Measurements from ENCODE around the gene ZBTB46.

Gene ZBTB46

DNA sequence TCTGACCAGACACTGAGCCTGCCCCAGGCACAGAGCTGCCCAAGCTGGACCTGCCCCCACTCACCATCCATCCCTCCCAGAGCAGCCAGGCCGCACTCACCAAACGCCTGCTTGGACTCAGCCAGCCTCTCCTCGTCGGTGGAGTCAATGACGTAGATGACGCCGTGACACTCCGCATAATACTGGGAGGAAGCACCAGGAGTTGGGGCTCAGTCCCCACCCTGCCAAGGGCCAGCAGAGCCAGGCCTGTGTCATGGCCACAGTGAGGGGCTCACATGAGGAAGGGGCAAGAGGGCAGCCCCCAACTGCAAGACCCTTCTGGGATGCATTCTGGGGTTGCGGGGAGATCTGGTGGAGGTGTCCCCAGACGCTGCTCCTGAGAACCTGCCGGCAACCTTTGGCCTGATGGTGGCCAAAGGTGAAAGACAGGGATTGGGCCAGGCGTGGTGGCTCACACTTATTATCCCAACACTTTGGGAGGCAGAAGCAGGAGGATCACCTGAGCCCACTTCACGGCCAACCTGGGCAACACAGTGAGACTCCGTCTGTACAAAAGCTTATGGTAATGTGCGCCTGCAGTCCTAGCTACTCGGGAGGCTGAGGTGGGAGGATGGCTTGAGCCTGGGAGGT is 128.9 kb downstream of the ZBTB46 start:
- no peak for TF ChIP-seq EZH2phosphoT487 (IDR thresholded peaks at IDR 0.05; ENCODE audit: low read depth)
- TF ChIP-seq, protein P1, sequence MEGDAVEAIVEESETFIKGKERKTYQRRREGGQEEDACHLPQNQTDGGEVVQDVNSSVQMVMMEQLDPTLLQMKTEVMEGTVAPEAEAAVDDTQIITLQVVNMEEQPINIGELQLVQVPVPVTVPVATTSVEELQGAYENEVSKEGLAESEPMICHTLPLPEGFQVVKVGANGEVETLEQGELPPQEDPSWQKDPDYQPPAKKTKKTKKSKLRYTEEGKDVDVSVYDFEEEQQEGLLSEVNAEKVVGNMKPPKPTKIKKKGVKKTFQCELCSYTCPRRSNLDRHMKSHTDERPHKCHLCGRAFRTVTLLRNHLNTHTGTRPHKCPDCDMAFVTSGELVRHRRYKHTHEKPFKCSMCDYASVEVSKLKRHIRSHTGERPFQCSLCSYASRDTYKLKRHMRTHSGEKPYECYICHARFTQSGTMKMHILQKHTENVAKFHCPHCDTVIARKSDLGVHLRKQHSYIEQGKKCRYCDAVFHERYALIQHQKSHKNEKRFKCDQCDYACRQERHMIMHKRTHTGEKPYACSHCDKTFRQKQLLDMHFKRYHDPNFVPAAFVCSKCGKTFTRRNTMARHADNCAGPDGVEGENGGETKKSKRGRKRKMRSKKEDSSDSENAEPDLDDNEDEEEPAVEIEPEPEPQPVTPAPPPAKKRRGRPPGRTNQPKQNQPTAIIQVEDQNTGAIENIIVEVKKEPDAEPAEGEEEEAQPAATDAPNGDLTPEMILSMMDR (IDR thresholded peaks at IDR 0.05; ENCODE audit: low read depth, low read length), result no peak
- Histone ChIP-seq H3K4me2 (ENCODE audit: low read length) (no peak overlapping the region), H3K27ac (ENCODE audit: low read length) (no peak overlapping the region), H4K20me1 (ENCODE audit: insufficient read depth, low read length) (0 out of 2 replicates have a peak, but pooled peaks cover 4% of the 10 kb centered on the region), H3K36me3 (replicated peaks; ENCODE audit: low read depth, low read length) (peaks cover 19% of the 10 kb centered on the region), H3K9ac (ENCODE audit: low read length) (no peak overlapping the region), H3K79me2 (ENCODE audit: low read length) (peaks cover 18% of the 10 kb centered on the region), H3K4me3 (ENCODE audit: low read length) (no peak overlapping the region), H3K27me3 (ENCODE audit: low read depth, low read length) (no peaks in the 10 kb centered on the region), H3K9me3 (ENCODE audit: insufficient read depth, low read length) (no peaks in the 10 kb centered on the region), H2AFZ (ENCODE audit: low read depth, low read length) (no peak overlapping the region), H3K4me1 (ENCODE audit: low read length) (peaks cover 32% of the 10 kb centered on the region)

DNA sequence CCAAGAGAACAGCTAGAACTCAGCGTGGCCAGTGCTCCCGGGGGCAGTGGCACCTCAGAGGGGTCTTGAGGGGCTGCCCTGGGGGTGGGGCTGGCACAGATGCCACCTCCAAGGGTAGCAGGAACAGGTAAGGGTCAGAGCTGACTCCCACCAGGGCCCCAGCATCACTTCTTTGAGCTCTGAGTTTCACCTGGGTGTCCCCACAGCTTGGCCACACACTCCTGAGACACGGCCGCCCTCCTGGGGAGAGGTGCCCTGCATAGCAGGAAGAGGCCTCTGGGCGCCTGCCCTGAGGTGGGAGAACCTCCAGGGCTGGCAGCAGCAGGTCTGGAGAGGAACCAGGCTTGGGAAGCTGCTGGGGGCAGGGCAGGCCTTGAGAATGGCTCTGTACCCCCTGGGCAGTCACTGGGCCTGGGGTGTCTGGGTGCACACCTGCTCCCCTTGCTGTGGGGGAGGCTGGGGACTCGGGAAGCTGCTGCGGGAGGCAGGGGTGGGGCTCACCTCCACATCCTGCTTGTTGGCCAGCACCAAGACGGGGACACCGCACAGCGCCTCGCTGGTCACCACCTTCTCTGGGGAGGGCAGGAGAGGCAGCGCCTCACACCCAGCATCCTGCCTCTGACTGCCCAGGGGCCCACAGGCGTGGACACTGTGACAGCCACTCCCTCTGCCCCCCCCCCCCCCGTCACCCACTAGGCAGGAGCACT is 129.6 kb downstream of the ZBTB46 start:
- H3K79me2 ChIP-seq (ENCODE audit: low read length), result peaks cover 11% of the 10 kb centered on the region
- H3K4me2 ChIP-seq (ENCODE audit: low read length), result no peak overlapping the region
- H3K4me1 ChIP-seq (ENCODE audit: low read length), result peaks cover 30% of the 10 kb centered on the region
- H3K36me3 ChIP-seq (replicated peaks; ENCODE audit: low read depth, low read length), result peaks cover 18% of the 10 kb centered on the region
- H3K27ac ChIP-seq (ENCODE audit: low read length), result no peak overlapping the region
- H3K9ac ChIP-seq (ENCODE audit: low read length), result no peak overlapping the region
- TF ChIP-seq EZH2phosphoT487 (IDR thresholded peaks at IDR 0.05; ENCODE audit: low read depth), result no peak
- TF ChIP-seq, protein P1 (IDR thresholded peaks at IDR 0.05; ENCODE audit: low read depth, low read length), result no peak
- H3K9me3 ChIP-seq (ENCODE audit: insufficient read depth, low read length), result no peaks in the 10 kb centered on the region
- no peak overlapping the region for H3K4me3 ChIP-seq (ENCODE audit: low read length)
- no peak overlapping the region for H2AFZ ChIP-seq (ENCODE audit: low read depth, low read length)
- H4K20me1 ChIP-seq (ENCODE audit: insufficient read depth, low read length), result 0 out of 2 replicates have a peak, but pooled peaks cover 3% of the 10 kb centered on the region
- H3K27me3 ChIP-seq (ENCODE audit: low read depth, low read length), result no peaks in the 10 kb centered on the region

DNA sequence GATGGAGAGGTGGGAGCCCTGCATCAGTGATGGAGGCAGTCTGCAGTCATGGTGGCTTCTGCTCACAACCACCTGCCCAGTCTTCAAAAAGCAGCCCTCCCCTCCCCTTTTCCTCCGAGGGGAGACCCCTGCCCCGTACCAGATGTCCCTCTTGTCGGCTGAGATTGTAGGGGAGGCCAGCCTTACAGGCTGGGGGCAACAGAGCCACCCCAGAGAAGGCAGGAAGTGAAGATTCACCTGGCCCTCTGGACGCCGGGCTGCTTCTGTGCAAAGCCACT is 130.1 kb downstream of the ZBTB46 start:
- H4K20me1 ChIP-seq (ENCODE audit: insufficient read depth, low read length), result no peaks in the 10 kb centered on the region
- no peak overlapping the region for H3K9ac ChIP-seq (ENCODE audit: low read length)
- H3K27ac ChIP-seq (ENCODE audit: low read length), result no peak overlapping the region
- no peak overlapping the region for H3K4me3 ChIP-seq (ENCODE audit: low read length)
- peaks cover 13% of the 10 kb centered on the region for H3K36me3 ChIP-seq (replicated peaks; ENCODE audit: low read depth, low read length)
- H3K4me1 ChIP-seq (ENCODE audit: low read length), result peaks cover 26% of the 10 kb centered on the region
- no peak overlapping the region for H2AFZ ChIP-seq (ENCODE audit: low read depth, low read length)
- no peaks in the 10 kb centered on the region for H3K9me3 ChIP-seq (ENCODE audit: insufficient read depth, low read length)
- no peaks in the 10 kb centered on the region for H3K27me3 ChIP-seq (ENCODE audit: low read depth, low read length)
- no peak overlapping the region for H3K4me2 ChIP-seq (ENCODE audit: low read length)
- H3K79me2 ChIP-seq (ENCODE audit: low read length), result peaks cover 6% of the 10 kb centered on the region
- TF ChIP-seq, protein P1 (IDR thresholded peaks at IDR 0.05; ENCODE audit: low read depth, low read length), result no peak

DNA sequence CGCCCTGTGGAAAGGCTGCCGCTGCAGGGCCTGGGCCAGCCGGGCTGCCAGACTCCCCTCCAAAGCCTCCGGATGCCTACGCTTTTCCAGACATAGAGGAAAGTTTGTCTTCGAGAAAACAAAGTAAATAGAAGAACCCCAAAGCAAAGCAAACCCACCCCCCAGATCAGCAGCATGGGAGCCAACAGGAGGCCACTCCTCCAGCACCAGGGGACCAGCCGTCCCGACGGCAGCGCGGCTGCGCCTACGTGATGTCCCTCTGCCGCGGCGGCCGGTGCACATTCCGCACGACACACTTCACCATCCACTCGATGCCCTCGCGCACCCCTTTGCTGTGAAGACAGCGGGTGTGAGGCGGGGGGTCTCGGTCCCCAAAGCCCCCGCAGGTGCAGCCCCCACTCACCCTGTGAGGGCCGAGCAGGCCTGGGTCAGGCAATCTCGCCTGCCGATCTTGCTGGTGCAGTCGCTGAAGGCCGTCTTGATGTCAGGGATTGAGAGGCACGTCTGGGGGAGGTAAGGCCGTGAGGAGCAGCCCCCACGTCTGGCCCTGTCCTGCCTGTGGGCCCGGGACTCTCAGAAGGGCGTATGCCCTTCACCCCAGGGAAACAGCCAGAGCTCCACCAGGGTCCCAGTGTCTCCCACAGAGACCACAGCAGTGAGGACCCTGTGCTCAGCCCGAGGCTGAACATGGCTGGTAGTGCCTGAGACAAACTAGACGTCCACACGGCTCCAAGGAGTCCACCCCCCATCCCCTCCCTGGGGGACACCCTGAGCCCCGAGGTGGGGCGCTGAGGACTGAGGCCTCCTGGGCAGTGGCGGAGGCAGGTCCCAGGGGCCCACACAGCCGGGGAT is 130.6 kb downstream of the ZBTB46 start:
- H3K9ac ChIP-seq (ENCODE audit: low read length), result no peak overlapping the region
- H3K4me3 ChIP-seq (ENCODE audit: low read length), result no peak overlapping the region
- H3K4me2 ChIP-seq (ENCODE audit: low read length), result no peak overlapping the region
- peaks cover under 1% of the 10 kb centered on the region; the same call in 1 of the 2 replicates for H3K79me2 ChIP-seq (ENCODE audit: low read length)
- H3K36me3 ChIP-seq (replicated peaks; ENCODE audit: low read depth, low read length), result peaks cover 7% of the 10 kb centered on the region
- no peaks in the 10 kb centered on the region for H3K9me3 ChIP-seq (ENCODE audit: insufficient read depth, low read length)
- no peaks in the 10 kb centered on the region for H4K20me1 ChIP-seq (ENCODE audit: insufficient read depth, low read length)
- no peak for TF ChIP-seq EZH2phosphoT487 (IDR thresholded peaks at IDR 0.05; ENCODE audit: low read depth)
- TF ChIP-seq, protein P1 (IDR thresholded peaks at IDR 0.05; ENCODE audit: low read depth, low read length), result no peak
- no peaks in the 10 kb centered on the region for H3K27me3 ChIP-seq (ENCODE audit: low read depth, low read length)
- peaks cover 26% of the 10 kb centered on the region for H3K4me1 ChIP-seq (ENCODE audit: low read length)
- no peak overlapping the region for H3K27ac ChIP-seq (ENCODE audit: low read length)
- no peak overlapping the region for H2AFZ ChIP-seq (ENCODE audit: low read depth, low read length)
